ENCODE results near the gene RASIP1. TPM values are rescaled to one million over a fixed set of nuclear protein-coding genes. Genes with fewer than 3 reads are reported as not detected.
"Not testable (repeated sequence)": the region's sequence is repeated elsewhere in the genome, so short reads cannot be mapped to it uniquely, and the experiment has no call there.

RASIP1 gene
- 3.3 TPM for total RNA-seq

- DNase-seq: no peak
Measured at GRCh38 chr19:48740164-48740972, at the start of gene RASIP1. RASIP1 (minus strand) TSS chr19:48740610; CDS start chr19:48740282, 328 bp downstream.

- not testable (repeated sequence) for DNase-seq
Measured at GRCh38 chr19:48787331-48787730, 46.9 kb upstream of the RASIP1 start.

- not testable (repeated sequence) for DNase-seq
Measured at GRCh38 chr19:48786422-48786821, 46.0 kb upstream of the RASIP1 start.

- DNase-seq: no peak
Measured at GRCh38 chr19:48784527-48784926, 44.1 kb upstream of the RASIP1 start.

GRCh38 chr19:48780631-48781391, 40.4 kb upstream of the RASIP1 start:
- no peak for DNase-seq

- no peak for DNase-seq
Measured at GRCh38 chr19:48779636-48780035, 39.2 kb upstream of the RASIP1 start.

GRCh38 chr19:48777720-48778119, 37.3 kb upstream of the RASIP1 start:
- DNase-seq: no peak

- DNase-seq: no peak
Measured at GRCh38 chr19:48777139-48777538, 36.7 kb upstream of the RASIP1 start.

GRCh38 chr19:48772503-48772953, 32.1 kb upstream of the RASIP1 start:
- no peak for DNase-seq

- DNase-seq: no peak
Measured at GRCh38 chr19:48770734-48771472, 30.5 kb upstream of the RASIP1 start.

GRCh38 chr19:48770266-48770665, 29.9 kb upstream of the RASIP1 start:
- DNase-seq: no peak

GRCh38 chr19:48768994-48769713, 28.7 kb upstream of the RASIP1 start:
- DNase-seq: no peak

- not testable (repeated sequence) for DNase-seq
Measured at GRCh38 chr19:48768171-48768753, 27.9 kb upstream of the RASIP1 start.

GRCh38 chr19:48765816-48766215, 25.4 kb upstream of the RASIP1 start:
- DNase-seq: not testable (repeated sequence)

- no peak for DNase-seq
Measured at GRCh38 chr19:48760504-48761205, 20.2 kb upstream of the RASIP1 start.

- DNase-seq: no peak
Measured at GRCh38 chr19:48757741-48758144, 17.3 kb upstream of the RASIP1 start.

- no peak for DNase-seq
Measured at GRCh38 chr19:48757089-48757675, 16.8 kb upstream of the RASIP1 start.

GRCh38 chr19:48756686-48757085, 16.3 kb upstream of the RASIP1 start:
- no peak for DNase-seq

GRCh38 chr19:48756212-48756611, 15.8 kb upstream of the RASIP1 start:
- DNase-seq: no peak

- DNase-seq: no peak
Measured at GRCh38 chr19:48755787-48756186, 15.4 kb upstream of the RASIP1 start.

All from occipital lobe (tissue), 2 donors.